GM12878 (cell line): ENCODE results near the gene GNPTAB. TPM values are rescaled to one million over a fixed set of nuclear protein-coding genes. Genes with fewer than 3 reads are reported as not detected.

Experiments used
- CBX3 ChIP-seq: fragments of 200-600 bp; sonication (generic); IDR thresholded peaks from 2 replicates; pipeline ENCODE4 v1.6.1; 2016; ENCODE audit warnings: low read depth, borderline replicate concordance
- CHD1 ChIP-seq: IDR thresholded peaks from 2 replicates; pipeline ENCODE4 v1.6.1; 2012; ENCODE audit warnings: low read depth, low read length, improper control_type of control experiment
- CREB1 ChIP-seq: IDR thresholded peaks from 2 replicates; pipeline ENCODE4 v1.6.1; 2012; ENCODE audit warnings: low read depth, mild to moderate bottlenecking, inconsistent platforms
- EGR1 ChIP-seq, 2 experiments: IDR thresholded peaks; 1 replicate in 1 of 2; 2 replicates in 1 of 2; pipeline ENCODE4 v1.6.1; 2011 to 2012; ENCODE audit warnings: low read depth in 2 of 2, low read length in 2 of 2, borderline replicate concordance in 1 of 2, mild to moderate bottlenecking in 1 of 2, moderate library complexity in 1 of 2
- ETV6 ChIP-seq, 2 experiments: fragments of 450-650 bp in 1 of 2; IDR thresholded peaks in 1 of 2; conservative IDR thresholded peaks in 1 of 2; 2 replicates each; pipeline ENCODE4 v1.6.1; 2014; ENCODE audit warnings: antibody characterized with exemption in 1 of 2, borderline replicate concordance in 1 of 2, low read depth in 1 of 2, mild to moderate bottlenecking in 1 of 2, moderate library complexity in 1 of 2
- JUNB ChIP-seq: IDR thresholded peaks from 2 replicates; pipeline ENCODE4 v1.6.1; 2016; ENCODE audit warnings: antibody characterized with exemption, mild to moderate bottlenecking
- KLF5 ChIP-seq: fragments of 450-650 bp; IDR thresholded peaks from 2 replicates; pipeline ENCODE4 v1.6.1; 2014; ENCODE audit warnings: mild to moderate bottlenecking; ENCODE audit not compliant: partially characterized antibody
- MEF2A ChIP-seq: IDR thresholded peaks from 2 replicates; pipeline ENCODE4 v1.6.1; 2011; ENCODE audit warnings: low read depth, mild to moderate bottlenecking, low read length, moderate library complexity; ENCODE audit not compliant: insufficient read depth
- MEF2B ChIP-seq: fragments of 450-650 bp; IDR thresholded peaks from 2 replicates; pipeline ENCODE4 v1.6.1; 2018; ENCODE audit warnings: mild to moderate bottlenecking, moderate library complexity; ENCODE audit not compliant: partially characterized antibody, poor library complexity, severe bottlenecking
- MTA3 ChIP-seq: IDR thresholded peaks from 2 replicates; pipeline ENCODE4 v1.6.1; 2012; ENCODE audit warnings: low read length, inconsistent platforms, borderline replicate concordance
- MXI1 ChIP-seq: fragments of 150-350 bp; IDR thresholded peaks from 2 replicates; pipeline ENCODE4 v1.6.1; 2011; ENCODE audit warnings: low read depth, mild to moderate bottlenecking, inconsistent platforms, low read length, improper control_type of control experiment
- RCOR1 ChIP-seq: conservative IDR thresholded peaks from 2 replicates; pipeline ENCODE4 v1.6.1; 2012; ENCODE audit warnings: low read depth, low read length, improper control_type of control experiment
- TAF1 ChIP-seq: IDR thresholded peaks from 2 replicates; pipeline ENCODE4 v1.6.1; 2011; ENCODE audit warnings: mild to moderate bottlenecking, low read depth, low read length, borderline replicate concordance
- TARDBP ChIP-seq: IDR thresholded peaks from 2 replicates; pipeline ENCODE4 v1.6.1; 2016; ENCODE audit warnings: borderline replicate concordance
- YY1 ChIP-seq: IDR thresholded peaks from 2 replicates; pipeline ENCODE4 v1.6.1; 2011; ENCODE audit warnings: low read depth, mild to moderate bottlenecking, low read length
- polyA plus RNA-seq, 11 experiments: library from polyadenylated mRNA; depleted of rRNA in 4 of 11; unstranded in 6 of 11; stranded (reverse) in 5 of 11; fragments of >200 nt; fragmentation: Nextera tagmentation in 4 of 11; fragmentation: Illumina TruSeq in 1 of 11; extraction: Ambion mirVana in 4 of 11; extraction: Trizol in 1 of 11; gene quantifications; 1 replicate in 1 of 11; 2 replicates in 10 of 11; pipeline versions ENCODE4 v1.2.1 to v1.2.3, GENCODE V29; 2011 to 2016; ENCODE audit warnings: inconsistent platforms in 2 of 11, missing spikeins in 2 of 11, low read depth in 1 of 11
- total RNA-seq, 4 experiments: library from RNA; depleted of rRNA in 3 of 4; stranded (reverse); fragments of >200 nt in 3 of 4; fragmentation: Illumina TruSeq in 1 of 4; extraction: Trizol in 1 of 4; gene quantifications; 2 replicates each; pipeline versions ENCODE4 v1.2.1 to v1.2.3, GENCODE V29; 2013 to 2021
- TF ChIP-seq, protein P1 (sequence below): fragments of 450-650 bp; formaldehyde crosslinking; IDR thresholded peaks from 2 replicates; pipeline ENCODE4 v1.4.0; 2020; ENCODE audit warnings: mild to moderate bottlenecking, moderate library complexity
- TF ChIP-seq, protein P2 (sequence below): fragments of 450-650 bp; conservative IDR thresholded peaks from 2 replicates; pipeline ENCODE4 v1.6.1; 2017; ENCODE audit warnings: mild to moderate bottlenecking, moderate library complexity
- TF ChIP-seq, protein P3 (sequence below): fragments of 450-650 bp; IDR thresholded peaks from 2 replicates; pipeline ENCODE4 v1.6.1; 2016; ENCODE audit warnings: mild to moderate bottlenecking

Gene GNPTAB
- total and polyA plus RNA-seq, 10 of the 15 experiments (the other 5 are each of a cell fraction or from before 2014, with no cell fraction given): 9.8 to 38.9 (median 35.3) TPM

DNA sequence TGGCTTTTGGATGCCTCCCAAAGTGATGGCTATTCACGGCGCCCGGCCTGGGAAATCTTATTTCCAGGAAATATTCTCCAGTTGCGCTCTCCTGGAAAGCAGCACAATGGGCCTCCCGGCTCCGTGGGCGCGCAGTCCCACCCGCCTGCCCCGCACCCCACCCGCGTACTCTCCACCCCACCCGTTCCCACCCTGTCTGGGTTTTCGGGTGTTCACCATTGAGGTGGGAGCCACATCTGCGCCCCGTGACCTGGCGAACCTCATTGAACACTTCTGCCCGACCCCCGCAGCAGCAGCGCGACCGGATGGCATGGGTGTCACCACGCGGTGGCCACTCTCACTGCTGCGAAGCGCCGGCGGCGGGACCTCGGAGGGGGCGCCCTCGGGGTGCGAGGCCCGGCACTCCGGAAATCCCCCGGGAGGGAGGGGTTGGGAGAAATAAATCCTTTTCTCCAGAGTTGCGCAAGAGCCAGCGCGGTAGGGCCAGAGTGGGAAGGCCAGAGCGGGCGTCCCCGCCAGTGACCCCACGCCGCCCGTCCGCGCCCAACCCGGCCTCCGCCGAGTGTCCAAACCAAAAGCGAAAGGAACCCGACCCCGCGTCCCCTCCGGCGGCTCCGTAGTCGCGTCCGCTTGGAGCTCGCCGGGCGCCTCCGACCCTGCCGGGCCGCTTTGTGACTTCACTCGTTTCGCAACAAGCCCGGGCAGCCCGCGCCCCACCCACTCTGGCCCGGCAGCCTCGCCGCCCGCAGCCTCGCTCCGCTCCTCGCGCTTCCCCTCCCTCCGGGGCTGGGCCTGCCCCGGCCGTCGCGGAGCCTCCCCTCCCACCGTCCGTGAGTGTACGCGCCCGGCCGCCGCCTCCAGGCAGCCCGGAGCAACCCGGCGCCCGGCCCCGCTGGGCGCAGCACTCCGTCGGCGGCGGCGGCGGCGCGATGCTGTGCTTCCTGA is 46.4 kb upstream of the GNPTAB start, which contains the start of gene DRAM1 (continued):
- TF ChIP-seq, protein P1, sequence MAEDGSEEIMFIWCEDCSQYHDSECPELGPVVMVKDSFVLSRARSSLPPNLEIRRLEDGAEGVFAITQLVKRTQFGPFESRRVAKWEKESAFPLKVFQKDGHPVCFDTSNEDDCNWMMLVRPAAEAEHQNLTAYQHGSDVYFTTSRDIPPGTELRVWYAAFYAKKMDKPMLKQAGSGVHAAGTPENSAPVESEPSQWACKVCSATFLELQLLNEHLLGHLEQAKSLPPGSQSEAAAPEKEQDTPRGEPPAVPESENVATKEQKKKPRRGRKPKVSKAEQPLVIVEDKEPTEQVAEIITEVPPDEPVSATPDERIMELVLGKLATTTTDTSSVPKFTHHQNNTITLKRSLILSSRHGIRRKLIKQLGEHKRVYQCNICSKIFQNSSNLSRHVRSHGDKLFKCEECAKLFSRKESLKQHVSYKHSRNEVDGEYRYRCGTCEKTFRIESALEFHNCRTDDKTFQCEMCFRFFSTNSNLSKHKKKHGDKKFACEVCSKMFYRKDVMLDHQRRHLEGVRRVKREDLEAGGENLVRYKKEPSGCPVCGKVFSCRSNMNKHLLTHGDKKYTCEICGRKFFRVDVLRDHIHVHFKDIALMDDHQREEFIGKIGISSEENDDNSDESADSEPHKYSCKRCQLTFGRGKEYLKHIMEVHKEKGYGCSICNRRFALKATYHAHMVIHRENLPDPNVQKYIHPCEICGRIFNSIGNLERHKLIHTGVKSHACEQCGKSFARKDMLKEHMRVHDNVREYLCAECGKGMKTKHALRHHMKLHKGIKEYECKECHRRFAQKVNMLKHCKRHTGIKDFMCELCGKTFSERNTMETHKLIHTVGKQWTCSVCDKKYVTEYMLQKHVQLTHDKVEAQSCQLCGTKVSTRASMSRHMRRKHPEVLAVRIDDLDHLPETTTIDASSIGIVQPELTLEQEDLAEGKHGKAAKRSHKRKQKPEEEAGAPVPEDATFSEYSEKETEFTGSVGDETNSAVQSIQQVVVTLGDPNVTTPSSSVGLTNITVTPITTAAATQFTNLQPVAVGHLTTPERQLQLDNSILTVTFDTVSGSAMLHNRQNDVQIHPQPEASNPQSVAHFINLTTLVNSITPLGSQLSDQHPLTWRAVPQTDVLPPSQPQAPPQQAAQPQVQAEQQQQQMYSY: no peak
- TF ChIP-seq RCOR1: 0 out of 2 replicates have a peak, but pooled peaks have one; percentile 21
- no peak for TF ChIP-seq MTA3
- TF ChIP-seq, protein P2, sequence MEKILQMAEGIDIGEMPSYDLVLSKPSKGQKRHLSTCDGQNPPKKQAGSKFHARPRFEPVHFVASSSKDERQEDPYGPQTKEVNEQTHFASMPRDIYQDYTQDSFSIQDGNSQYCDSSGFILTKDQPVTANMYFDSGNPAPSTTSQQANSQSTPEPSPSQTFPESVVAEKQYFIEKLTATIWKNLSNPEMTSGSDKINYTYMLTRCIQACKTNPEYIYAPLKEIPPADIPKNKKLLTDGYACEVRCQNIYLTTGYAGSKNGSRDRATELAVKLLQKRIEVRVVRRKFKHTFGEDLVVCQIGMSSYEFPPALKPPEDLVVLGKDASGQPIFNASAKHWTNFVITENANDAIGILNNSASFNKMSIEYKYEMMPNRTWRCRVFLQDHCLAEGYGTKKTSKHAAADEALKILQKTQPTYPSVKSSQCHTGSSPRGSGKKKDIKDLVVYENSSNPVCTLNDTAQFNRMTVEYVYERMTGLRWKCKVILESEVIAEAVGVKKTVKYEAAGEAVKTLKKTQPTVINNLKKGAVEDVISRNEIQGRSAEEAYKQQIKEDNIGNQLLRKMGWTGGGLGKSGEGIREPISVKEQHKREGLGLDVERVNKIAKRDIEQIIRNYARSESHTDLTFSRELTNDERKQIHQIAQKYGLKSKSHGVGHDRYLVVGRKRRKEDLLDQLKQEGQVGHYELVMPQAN: peak; percentile 82
- TF ChIP-seq CREB1: peak; percentile 79
- peak; percentile 66 for TF ChIP-seq MXI1
- TF ChIP-seq CHD1: no peak; the same call in 1 of the 2 replicates
- peak; percentile 54; the same call in 1 of the 2 replicates for TF ChIP-seq YY1
- TF ChIP-seq TAF1: peak; percentile 58; the same call in 1 of the 2 replicates
- TF ChIP-seq CBX3: no peak
- TF ChIP-seq KLF5: peak; percentile 96
- no peak; the same call in 1 of the 2 replicates for TF ChIP-seq TARDBP
- no peak for TF ChIP-seq MEF2A
- TF ChIP-seq EGR1 (IDR thresholded peaks at IDR 0.05; ENCODE audit: borderline replicate concordance in 1 of 2, low read depth in 2 of 2, low read length in 2 of 2): peak in 1 of 2 experiments; percentile 31; a peak in 1 of 3 replicates
- TF ChIP-seq MEF2B: peak; percentile 73
- TF ChIP-seq, protein P3, sequence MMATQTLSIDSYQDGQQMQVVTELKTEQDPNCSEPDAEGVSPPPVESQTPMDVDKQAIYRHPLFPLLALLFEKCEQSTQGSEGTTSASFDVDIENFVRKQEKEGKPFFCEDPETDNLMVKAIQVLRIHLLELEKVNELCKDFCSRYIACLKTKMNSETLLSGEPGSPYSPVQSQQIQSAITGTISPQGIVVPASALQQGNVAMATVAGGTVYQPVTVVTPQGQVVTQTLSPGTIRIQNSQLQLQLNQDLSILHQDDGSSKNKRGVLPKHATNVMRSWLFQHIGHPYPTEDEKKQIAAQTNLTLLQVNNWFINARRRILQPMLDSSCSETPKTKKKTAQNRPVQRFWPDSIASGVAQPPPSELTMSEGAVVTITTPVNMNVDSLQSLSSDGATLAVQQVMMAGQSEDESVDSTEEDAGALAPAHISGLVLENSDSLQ: no peak
- TF ChIP-seq JUNB: no peak
- TF ChIP-seq ETV6 (conservative IDR thresholded peaks at IDR 0.05 in 1 of 2, IDR thresholded peaks at IDR 0.05 in 1 of 2; ENCODE audit: borderline replicate concordance in 1 of 2, low read depth in 1 of 2): 0 out of 4 replicates have a peak, but pooled peaks of 1 of the 2 experiments have one; percentile 36
